GM12865 (cell line): Measurements from ENCODE around the gene ETAA1.

Source experiments
- DNase-seq: peaks from one replicate; pipeline ENCODE4 v3.0.0; 2010; ENCODE audit warnings: low read depth
- H3K4me3 ChIP-seq: 2 replicates; pipeline ENCODE4 v1.5.1; 2011; ENCODE audit warnings: mild to moderate bottlenecking, low read depth, low read length, control low read depth
- CTCF ChIP-seq: IDR thresholded peaks from 2 replicates; pipeline ENCODE4 v1.5.1; 2011; ENCODE audit warnings: low read length, control low read depth, low read depth, inconsistent platforms; ENCODE audit not compliant: insufficient read depth; ENCODE audit errors: missing control alignments

ETAA1 gene

GRCh38 chr2:67384123-67384822 is 12.9 kb upstream of the ETAA1 start:
- no peak overlapping the region for H3K4me3 ChIP-seq
- no peak for DNase-seq
- TF ChIP-seq CTCF = no peak

- no peak for DNase-seq
- no peak overlapping the region for H3K4me3 ChIP-seq
- TF ChIP-seq CTCF = no peak
Observed at GRCh38 chr2:67388680-67389079, 8.5 kb upstream of the ETAA1 start.

- TF ChIP-seq CTCF = no peak
- no peak for DNase-seq
- H3K4me3 ChIP-seq = no peak overlapping the region
Observed at GRCh38 chr2:67389286-67389685, 7.8 kb upstream of the ETAA1 start.

- no peak for TF ChIP-seq CTCF
- H3K4me3 ChIP-seq = no peak overlapping the region
Observed at GRCh38 chr2:67389788-67390187, 7.3 kb upstream of the ETAA1 start.

GRCh38 chr2:67393237-67393636 is 3.9 kb upstream of the ETAA1 start:
- no peak overlapping the region for H3K4me3 ChIP-seq
- TF ChIP-seq CTCF = no peak
- no peak for DNase-seq

More at GRCh38 chr2:67389788-67390187, 7.3 kb upstream of the ETAA1 start:
- no peak for DNase-seq

- no peak for TF ChIP-seq CTCF
- DNase-seq = no peak
- no peak overlapping the region for H3K4me3 ChIP-seq
Observed at GRCh38 chr2:67394734-67395133, 2.4 kb upstream of the ETAA1 start.

GRCh38 chr2:67399144-67399543 is 2.0 kb downstream of the ETAA1 start:
- H3K4me3 ChIP-seq = no peak overlapping the region
- no peak for TF ChIP-seq CTCF
- DNase-seq = no peak
